Measurements from ENCODE around the gene IGFL1. TPM values are rescaled to one million over a fixed set of nuclear protein-coding genes. Genes with fewer than 3 reads are reported as not detected.
"Not testable (repeated sequence)": the region's sequence is repeated elsewhere in the genome, so short reads cannot be mapped to it uniquely, and the experiment has no call there.

The IGFL1 gene
- total RNA-seq, 4 donors from 2014 or later, result not detected

GRCh38 chr19:46254776-46255175, 25.2 kb downstream of the IGFL1 start:
- in situ Hi-C loops (cut with MboI; ENCODE audit: low pct_ligation_motif_present in 1 of 4, low pct_unique_long_range_greater_than_20kb in 1 of 4, low sequenced_read_pairs in 3 of 4) (loop anchor here in 2 of 4 donors (25.0 kb wide), 1 partner anchor 167 kb away; no protein-coding TSS in a partner anchor), intact Hi-C loops (cut with DNase I; ENCODE audit: low total_unique reads) (no loop called here)
- Histone ChIP-seq H3K36me3 (no peaks in the 10 kb centered on the region), H3K27me3 (peaks cover 36% of the 10 kb centered on the region), H3K9me3 (no peaks in the 10 kb centered on the region), H3K4me1 (no peaks in the 10 kb centered on the region), H3K27ac (no peak overlapping the region), H3K4me3 (no peak overlapping the region)
- no peak for TF ChIP-seq POLR2AphosphoS5 (IDR thresholded peaks at IDR 0.05)
- no peak for TF ChIP-seq POLR2A (IDR thresholded peaks at IDR 0.05)
- TF ChIP-seq CTCF (IDR thresholded peaks at IDR 0.05), result no peak
- TF ChIP-seq EP300 (IDR thresholded peaks at IDR 0.05; ENCODE audit: low read depth), result no peak
- no peak for DNase-seq
- 19 to 65% methylated on average over 2 to 4 of the region's 4 CpGs for WGBS, 2 donors (ENCODE audit: low coverage in 1 of 2)

GRCh38 chr19:46256855-46257254, 27.3 kb downstream of the IGFL1 start:
- intact Hi-C loops (cut with DNase I; ENCODE audit: low total_unique reads), result no loop called here
- Histone ChIP-seq H3K36me3 (no peaks in the 10 kb centered on the region), H3K4me3 (no peak overlapping the region), H3K27ac (no peak overlapping the region), H3K4me1 (no peaks in the 10 kb centered on the region), H3K9me3 (no peaks in the 10 kb centered on the region), H3K27me3 (peaks cover 45% of the 10 kb centered on the region)
- DNase-seq, result no peak
- in situ Hi-C loops (cut with MboI; ENCODE audit: low pct_ligation_motif_present in 1 of 4, low pct_unique_long_range_greater_than_20kb in 1 of 4, low sequenced_read_pairs in 3 of 4), result loop anchor here in 2 of 4 donors (25.0 kb wide), 1 partner anchor 170 kb away; no protein-coding TSS in a partner anchor
- TF ChIP-seq CTCF (IDR thresholded peaks at IDR 0.05), result no peak
- no peak for TF ChIP-seq POLR2AphosphoS5 (IDR thresholded peaks at IDR 0.05)
- TF ChIP-seq EP300 (IDR thresholded peaks at IDR 0.05; ENCODE audit: low read depth), result no peak
- no peak for TF ChIP-seq POLR2A (IDR thresholded peaks at IDR 0.05)
- 60 to 66% methylated on average over 8 of the region's 8 CpGs for WGBS, 2 donors (ENCODE audit: low coverage in 1 of 2)

- H3K27ac ChIP-seq; H3K4me3 ChIP-seq; H3K4me1 ChIP-seq; H3K36me3 ChIP-seq; H3K9me3 ChIP-seq; DNase-seq; intact Hi-C loops (cut with DNase I; ENCODE audit: low total_unique reads): not testable (repeated sequence)
- H3K27me3 ChIP-seq, result peaks cover 53% of the 10 kb centered on the region
- in situ Hi-C loops (cut with MboI; ENCODE audit: low pct_ligation_motif_present in 1 of 4, low pct_unique_long_range_greater_than_20kb in 1 of 4, low sequenced_read_pairs in 3 of 4), result loop anchor here (5.0 to 25.0 kb wide), 4 partner anchors 174 to 237 kb away; partner anchors contain the start of gene PGLYRP1 (in 1 of the 4)
- 81% methylated on average over 7 of the region's 7 CpGs; no CpG with 5 or more reads in 1 of the 2 donors for WGBS, 2 donors (ENCODE audit: low coverage in 1 of 2)
These were observed 32.0 kb downstream of the IGFL1 start for GRCh38 chr19:46261501-46261900.

GRCh38 chr19:46262684-46263296, 33.2 kb downstream of the IGFL1 start:
- intact Hi-C loops (cut with DNase I; ENCODE audit: low total_unique reads), result loop anchor here (1.0 kb wide), 1 partner anchor 17 kb away; no protein-coding TSS in a partner anchor
- H3K9me3 ChIP-seq, DNase-seq, H3K4me3 ChIP-seq, H3K36me3 ChIP-seq, H3K4me1 ChIP-seq, H3K27ac ChIP-seq: not testable (repeated sequence)
- in situ Hi-C loops (cut with MboI; ENCODE audit: low pct_ligation_motif_present in 1 of 4, low pct_unique_long_range_greater_than_20kb in 1 of 4, low sequenced_read_pairs in 3 of 4), result loop anchor here (5.0 to 25.0 kb wide), 4 partner anchors 175 to 238 kb away; partner anchors contain the start of gene PGLYRP1 (in 1 of the 4)
- WGBS, 2 donors (ENCODE audit: low coverage in 1 of 2), result 27 to 37% methylated on average over 7 to 11 of the region's 11 CpGs
- H3K27me3 ChIP-seq, result peaks cover 54% of the 10 kb centered on the region

- not testable (repeated sequence) for H3K27ac ChIP-seq, DNase-seq, H3K36me3 ChIP-seq, H3K4me3 ChIP-seq, H3K9me3 ChIP-seq, H3K4me1 ChIP-seq
- 40 to 74% methylated on average over 1 to 5 of the region's 5 CpGs for WGBS, 2 donors (ENCODE audit: low coverage in 1 of 2)
- in situ Hi-C loops (cut with MboI; ENCODE audit: low pct_ligation_motif_present in 1 of 4, low pct_unique_long_range_greater_than_20kb in 1 of 4, low sequenced_read_pairs in 3 of 4), result loop anchor here (5.0 to 25.0 kb wide), 4 partner anchors 178 to 240 kb away; partner anchors contain the start of gene PGLYRP1 (in 1 of the 4)
- intact Hi-C loops (cut with DNase I; ENCODE audit: low total_unique reads), result loop anchor here (2.0 to 5.0 kb wide), 2 partner anchors 188 to 236 kb away; no protein-coding TSS in a partner anchor
- peaks cover 44% of the 10 kb centered on the region for H3K27me3 ChIP-seq
These were observed 35.3 kb downstream of the IGFL1 start for GRCh38 chr19:46264801-46265200.

Data from transverse colon (tissue), 4 donors.